Bronchial epithelial cell (primary cell): ENCODE measurements around the gene RFC4. TPM values are rescaled to one million over a fixed set of nuclear protein-coding genes. Genes with fewer than 3 reads are reported as not detected.
"Not testable (repeated sequence)": the region's sequence is repeated elsewhere in the genome, so short reads cannot be mapped to it uniquely, and the experiment has no call there.

Experiments
- DNase-seq: peaks from one replicate; pipeline ENCODE4 v3.0.0-alpha.2; 2010; ENCODE audit warnings: low read depth
- FAIRE-seq: peaks from 2 replicates; lab custom pipeline; 2011; peaks lifted over from hg19 to GRCh38; lab: Jason Lieb, UNC
- H3K27me3 ChIP-seq: 2 replicates; pipeline ENCODE4 v1.5.1; 2011; ENCODE audit warnings: low read length; ENCODE audit not compliant: control insufficient read depth, insufficient read depth
- H3K36me3 ChIP-seq: 2 replicates; pipeline ENCODE4 v1.5.1; 2011; ENCODE audit warnings: low read length; ENCODE audit not compliant: control insufficient read depth, insufficient read depth
- H3K4me3 ChIP-seq: 2 replicates; pipeline ENCODE4 v1.5.1; 2011; ENCODE audit warnings: mild to moderate bottlenecking, low read depth, low read length, control low read depth
- CTCF ChIP-seq: IDR thresholded peaks from 2 replicates; pipeline ENCODE4 v1.5.1; 2011; ENCODE audit warnings: mild to moderate bottlenecking, moderate library complexity, low read length, control low read depth, inconsistent platforms; ENCODE audit not compliant: insufficient read depth, severe bottlenecking
- total RNA-seq: library from RNA; depleted of rRNA; stranded (reverse); fragments of >200 nt; gene quantifications from 2 replicates; pipeline ENCODE4 v1.2.1, GENCODE V29; 2014

The RFC4 gene
- 12.4 and 26.1 TPM in 2 replicates for total RNA-seq

GRCh38 chr3:186806089-186807055 is at the start of gene RFC4:
Gene RFC4 (minus strand): TSS chr3:186806482. CDS start chr3:186804713, 1,769 bp downstream.
- no peaks in the 10 kb centered on the region for H3K36me3 ChIP-seq
- DNase-seq (peak; percentile 63), FAIRE-seq (no peak)
- TF ChIP-seq CTCF = no peak
- peak within 1 kb of the TSS; percentile 91 for H3K4me3 ChIP-seq
- no peaks in the 10 kb centered on the region for H3K27me3 ChIP-seq

- no peaks in the 10 kb centered on the region for H3K36me3 ChIP-seq
- no peaks in the 10 kb centered on the region for H3K27me3 ChIP-seq
- no peak for TF ChIP-seq CTCF
- no peak for FAIRE-seq
- no peak overlapping the region for H3K4me3 ChIP-seq
- DNase-seq = no peak
These were observed 48.7 kb upstream of the RFC4 start for GRCh38 chr3:186854954-186855353.

GRCh38 chr3:186854146-186854545 is 47.9 kb upstream of the RFC4 start:
- Histone ChIP-seq H3K27me3 (no peaks in the 10 kb centered on the region), H3K4me3 (no peak overlapping the region), H3K36me3 (no peaks in the 10 kb centered on the region)
- DNase-seq (no peak), FAIRE-seq (peak; percentile 81)
- no peak for TF ChIP-seq CTCF

GRCh38 chr3:186852994-186853393 is 46.7 kb upstream of the RFC4 start:
- no peaks in the 10 kb centered on the region for H3K27me3 ChIP-seq
- DNase-seq = no peak
- no peak for FAIRE-seq
- no peaks in the 10 kb centered on the region for H3K36me3 ChIP-seq
- no peak for TF ChIP-seq CTCF
- no peak overlapping the region for H3K4me3 ChIP-seq

GRCh38 chr3:186851835-186852234 is 45.6 kb upstream of the RFC4 start:
- not testable (repeated sequence) for H3K4me3 ChIP-seq, DNase-seq, H3K36me3 ChIP-seq, FAIRE-seq, H3K27me3 ChIP-seq

GRCh38 chr3:186849374-186849975 is 43.2 kb upstream of the RFC4 start:
- DNase-seq (peak; percentile 63), FAIRE-seq (no peak)
- peak; percentile 29 for TF ChIP-seq CTCF

More at GRCh38 chr3:186849374-186849975, 43.2 kb upstream of the RFC4 start:
- Histone ChIP-seq H3K36me3 (no peaks in the 10 kb centered on the region), H3K27me3 (peaks cover 1% of the 10 kb centered on the region), H3K4me3 (no peak overlapping the region)
